ENCODE measurements around the gene GNAS. TPM values are rescaled to one million over a fixed set of nuclear protein-coding genes. Genes with fewer than 3 reads are reported as not detected.

The GNAS gene
- total RNA-seq, 2 experiments from 2014 or later: 638 to 913 TPM

DNA sequence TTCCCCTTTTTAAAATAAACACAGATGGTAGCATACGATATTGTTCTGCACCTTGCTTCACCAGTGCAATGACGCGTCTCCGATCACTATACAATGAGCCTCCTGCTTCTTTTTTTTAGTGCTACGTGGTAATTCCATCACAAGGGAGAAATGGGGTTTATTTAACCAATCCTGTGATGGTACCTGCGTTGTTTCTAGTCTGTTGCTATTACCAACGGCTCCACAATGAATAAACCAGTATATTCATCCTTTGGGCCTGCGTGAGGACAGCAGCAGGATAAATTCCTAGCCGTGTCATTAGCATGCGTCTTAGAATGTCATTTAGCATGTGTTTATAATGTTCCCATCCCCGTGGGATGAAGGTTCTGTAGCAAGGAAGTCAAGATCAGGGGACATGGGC lies 44.7 kb upstream of the GNAS start:
- Histone ChIP-seq H3K4me3 (ENCODE audit: low read depth, low read length, poor library complexity, severe bottlenecking) (no peak overlapping the region), H3K79me2 (ENCODE audit: insufficient read depth, low read depth, low read length) (no peaks in the 10 kb centered on the region), H3K9me3 (ENCODE audit: low read length) (no peaks in the 10 kb centered on the region), H3K9me2 (ENCODE audit: insufficient read depth, low read length) (no peaks in the 10 kb centered on the region), H4K20me1 (ENCODE audit: insufficient read depth, low read length) (no peaks in the 10 kb centered on the region), H3K27ac (ENCODE audit: low read depth, low read length, poor library complexity, severe bottlenecking) (no peak overlapping the region), H3K4me1 (ENCODE audit: insufficient read depth, low read length, poor library complexity, severe bottlenecking) (no peaks in the 10 kb centered on the region), H3K36me3 (ENCODE audit: insufficient read depth, low read length) (no peaks in the 10 kb centered on the region), H2AFZ (ENCODE audit: low read length) (no peak overlapping the region), H3K4me2 (ENCODE audit: low read length) (no peak overlapping the region)
- ChIA-PET POLR2A (no interaction called here), CTCF (ENCODE audit: unreplicated experiment) (no interaction called here)
- intact Hi-C loops (cut with micrococcal nuclease; ENCODE audit: unreplicated experiment): no loop called here
- no peak for TF ChIP-seq EZH2phosphoT487 (IDR thresholded peaks at IDR 0.05; ENCODE audit: borderline replicate concordance, low read depth, low read length)
- TF ChIP-seq, protein P1, sequence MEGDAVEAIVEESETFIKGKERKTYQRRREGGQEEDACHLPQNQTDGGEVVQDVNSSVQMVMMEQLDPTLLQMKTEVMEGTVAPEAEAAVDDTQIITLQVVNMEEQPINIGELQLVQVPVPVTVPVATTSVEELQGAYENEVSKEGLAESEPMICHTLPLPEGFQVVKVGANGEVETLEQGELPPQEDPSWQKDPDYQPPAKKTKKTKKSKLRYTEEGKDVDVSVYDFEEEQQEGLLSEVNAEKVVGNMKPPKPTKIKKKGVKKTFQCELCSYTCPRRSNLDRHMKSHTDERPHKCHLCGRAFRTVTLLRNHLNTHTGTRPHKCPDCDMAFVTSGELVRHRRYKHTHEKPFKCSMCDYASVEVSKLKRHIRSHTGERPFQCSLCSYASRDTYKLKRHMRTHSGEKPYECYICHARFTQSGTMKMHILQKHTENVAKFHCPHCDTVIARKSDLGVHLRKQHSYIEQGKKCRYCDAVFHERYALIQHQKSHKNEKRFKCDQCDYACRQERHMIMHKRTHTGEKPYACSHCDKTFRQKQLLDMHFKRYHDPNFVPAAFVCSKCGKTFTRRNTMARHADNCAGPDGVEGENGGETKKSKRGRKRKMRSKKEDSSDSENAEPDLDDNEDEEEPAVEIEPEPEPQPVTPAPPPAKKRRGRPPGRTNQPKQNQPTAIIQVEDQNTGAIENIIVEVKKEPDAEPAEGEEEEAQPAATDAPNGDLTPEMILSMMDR (conservative IDR thresholded peaks at IDR 0.05; ENCODE audit: low read length): no peak
- no TSS peak for BruUV-seq (replicated peaks)
- no peak for DNase-seq (ENCODE audit: low spot score)

DNA sequence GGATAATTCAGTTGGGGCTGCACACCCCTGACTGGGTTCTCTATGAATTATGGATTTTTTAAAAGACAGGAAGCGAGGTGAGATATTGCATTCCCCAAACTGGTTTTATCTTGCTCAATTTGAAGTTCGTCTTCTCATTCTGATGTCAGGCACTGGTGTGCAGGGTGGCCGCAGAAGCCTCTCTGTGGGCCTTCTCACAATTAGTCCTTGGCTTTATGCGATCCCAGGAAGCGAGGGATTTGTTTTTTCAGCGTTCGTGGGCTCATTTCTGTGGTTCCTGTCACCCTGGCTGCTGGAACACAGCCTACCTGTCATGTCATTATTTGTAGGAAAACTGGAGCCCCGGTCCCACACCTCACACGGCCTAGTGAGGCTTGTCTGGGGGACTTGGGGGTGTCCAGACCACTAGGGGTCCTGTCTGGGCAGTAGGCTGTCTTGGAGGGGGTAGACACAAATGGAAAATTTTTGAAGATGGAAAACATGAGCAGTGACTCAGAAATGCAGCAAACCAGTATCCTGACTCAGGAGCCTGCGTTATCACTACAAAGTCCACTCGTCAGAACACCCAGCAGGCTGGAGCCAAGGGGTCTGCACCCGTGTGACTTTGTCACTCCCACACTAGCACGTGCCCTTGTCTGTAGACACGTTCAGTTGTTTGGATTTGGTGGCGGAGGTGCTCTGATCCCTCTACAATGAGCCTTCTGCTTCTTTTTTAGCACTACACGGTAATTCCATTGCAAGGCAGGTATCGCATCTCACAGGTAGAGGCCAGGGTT lies 44.1 kb upstream of the GNAS start:
- Histone ChIP-seq H4K20me1 (ENCODE audit: insufficient read depth, low read length) (no peaks in the 10 kb centered on the region), H3K9me3 (ENCODE audit: low read length) (no peaks in the 10 kb centered on the region), H3K27ac (ENCODE audit: low read depth, low read length, poor library complexity, severe bottlenecking) (no peak overlapping the region), H3K79me2 (ENCODE audit: insufficient read depth, low read depth, low read length) (no peaks in the 10 kb centered on the region), H3K4me3 (ENCODE audit: low read depth, low read length, poor library complexity, severe bottlenecking) (no peak overlapping the region), H3K9me2 (ENCODE audit: insufficient read depth, low read length) (no peaks in the 10 kb centered on the region), H3K36me3 (ENCODE audit: insufficient read depth, low read length) (no peaks in the 10 kb centered on the region), H3K4me1 (ENCODE audit: insufficient read depth, low read length, poor library complexity, severe bottlenecking) (no peaks in the 10 kb centered on the region), H3K4me2 (ENCODE audit: low read length) (no peak overlapping the region), H2AFZ (ENCODE audit: low read length) (no peak overlapping the region)
- DNase-seq (ENCODE audit: low spot score): no peak
- POLR2A ChIA-PET: no interaction called here
- intact Hi-C loops (cut with micrococcal nuclease; ENCODE audit: unreplicated experiment): no loop called here
- TF ChIP-seq, protein P1 (conservative IDR thresholded peaks at IDR 0.05; ENCODE audit: low read length): no peak
- TF ChIP-seq EZH2phosphoT487 (IDR thresholded peaks at IDR 0.05; ENCODE audit: borderline replicate concordance, low read depth, low read length): no peak
- BruUV-seq (replicated peaks): no TSS peak
- CTCF ChIA-PET (ENCODE audit: unreplicated experiment): no interaction called here

DNA sequence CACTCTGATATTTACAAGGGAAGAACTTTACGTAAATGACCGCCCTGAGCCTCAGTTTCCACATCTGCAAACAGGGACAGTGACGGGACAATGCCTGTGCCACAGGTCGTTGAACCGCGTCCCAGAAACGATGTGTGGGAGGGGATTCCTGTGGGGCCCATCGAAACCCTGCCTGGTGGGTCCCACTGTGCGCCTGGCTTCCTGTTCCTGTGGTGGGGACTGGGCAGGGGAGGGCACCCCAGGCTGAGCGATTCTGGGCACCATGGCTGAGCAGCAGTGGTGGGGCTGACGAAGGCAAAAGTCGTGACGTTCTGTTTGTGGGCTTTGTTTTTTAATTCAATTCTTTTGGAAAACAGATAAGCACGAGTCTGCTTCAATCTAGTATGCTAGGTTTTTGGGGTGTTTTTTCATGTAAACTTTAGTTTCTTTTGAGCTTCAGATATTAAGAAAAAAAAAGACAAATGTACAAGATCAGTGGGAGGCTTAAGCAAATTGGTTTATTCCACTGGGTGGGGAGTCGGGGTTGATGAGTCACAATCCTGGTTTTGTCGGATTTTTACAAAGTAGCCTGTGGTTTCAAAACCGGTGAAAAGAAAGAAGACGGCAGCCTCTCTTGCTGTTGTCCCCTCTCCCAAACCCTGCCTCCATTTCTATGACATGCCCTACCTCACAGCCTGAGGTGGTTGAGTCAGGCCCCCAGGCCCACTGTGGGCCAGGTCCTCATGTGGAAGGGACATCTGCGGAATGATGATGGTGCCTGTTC lies 42.2 kb upstream of the GNAS start:
- Histone ChIP-seq H3K9me2 (ENCODE audit: insufficient read depth, low read length) (no peaks in the 10 kb centered on the region), H3K4me3 (ENCODE audit: low read depth, low read length, poor library complexity, severe bottlenecking) (no peak overlapping the region), H3K9me3 (ENCODE audit: low read length) (no peaks in the 10 kb centered on the region), H3K27ac (ENCODE audit: low read depth, low read length, poor library complexity, severe bottlenecking) (no peak overlapping the region), H3K36me3 (ENCODE audit: insufficient read depth, low read length) (no peaks in the 10 kb centered on the region), H3K4me2 (ENCODE audit: low read length) (no peak overlapping the region), H3K4me1 (ENCODE audit: insufficient read depth, low read length, poor library complexity, severe bottlenecking) (no peaks in the 10 kb centered on the region), H2AFZ (ENCODE audit: low read length) (no peak overlapping the region), H3K79me2 (ENCODE audit: insufficient read depth, low read depth, low read length) (no peaks in the 10 kb centered on the region), H4K20me1 (ENCODE audit: insufficient read depth, low read length) (no peaks in the 10 kb centered on the region)
- ChIA-PET POLR2A (interaction anchor here (1.0 kb wide), 1 partner anchor 13 kb away, joined by 3 read pairs; no protein-coding TSS in a partner anchor), CTCF (ENCODE audit: unreplicated experiment) (no interaction called here)
- no peak for TF ChIP-seq EZH2phosphoT487 (IDR thresholded peaks at IDR 0.05; ENCODE audit: borderline replicate concordance, low read depth, low read length)
- TF ChIP-seq, protein P1 (conservative IDR thresholded peaks at IDR 0.05; ENCODE audit: low read length): no peak
- no peak for DNase-seq (ENCODE audit: low spot score)
- BruUV-seq (replicated peaks): no TSS peak
- intact Hi-C loops (cut with micrococcal nuclease; ENCODE audit: unreplicated experiment): no loop called here

Data from OCI-LY7 (cell line).